22Rv1 (cell line): ENCODE results near the gene RTL9.

Experiments
- ZFX ChIP-seq: fragments of 450-650 bp; IDR thresholded peaks from 2 replicates; pipeline ENCODE4 v1.6.1; 2017; ENCODE audit warnings: antibody characterized with exemption, borderline replicate concordance
- TF ChIP-seq, protein P1 (sequence below): fragments of 450-650 bp; IDR thresholded peaks from 2 replicates; pipeline ENCODE4 v1.5.1; 2017; ENCODE audit warnings: mild to moderate bottlenecking

GRCh38 chrX:110404376-110404775 is 45.7 kb downstream of the RTL9 start:
- TF ChIP-seq, protein P1, sequence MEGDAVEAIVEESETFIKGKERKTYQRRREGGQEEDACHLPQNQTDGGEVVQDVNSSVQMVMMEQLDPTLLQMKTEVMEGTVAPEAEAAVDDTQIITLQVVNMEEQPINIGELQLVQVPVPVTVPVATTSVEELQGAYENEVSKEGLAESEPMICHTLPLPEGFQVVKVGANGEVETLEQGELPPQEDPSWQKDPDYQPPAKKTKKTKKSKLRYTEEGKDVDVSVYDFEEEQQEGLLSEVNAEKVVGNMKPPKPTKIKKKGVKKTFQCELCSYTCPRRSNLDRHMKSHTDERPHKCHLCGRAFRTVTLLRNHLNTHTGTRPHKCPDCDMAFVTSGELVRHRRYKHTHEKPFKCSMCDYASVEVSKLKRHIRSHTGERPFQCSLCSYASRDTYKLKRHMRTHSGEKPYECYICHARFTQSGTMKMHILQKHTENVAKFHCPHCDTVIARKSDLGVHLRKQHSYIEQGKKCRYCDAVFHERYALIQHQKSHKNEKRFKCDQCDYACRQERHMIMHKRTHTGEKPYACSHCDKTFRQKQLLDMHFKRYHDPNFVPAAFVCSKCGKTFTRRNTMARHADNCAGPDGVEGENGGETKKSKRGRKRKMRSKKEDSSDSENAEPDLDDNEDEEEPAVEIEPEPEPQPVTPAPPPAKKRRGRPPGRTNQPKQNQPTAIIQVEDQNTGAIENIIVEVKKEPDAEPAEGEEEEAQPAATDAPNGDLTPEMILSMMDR = no peak
- TF ChIP-seq ZFX = no peak
